ENCODE measurements around the gene PCDHGA2. TPM values are rescaled to one million over a fixed set of nuclear protein-coding genes. Genes with fewer than 3 reads are reported as not detected.
"Not testable (repeated sequence)": the region's sequence is repeated elsewhere in the genome, so short reads cannot be mapped to it uniquely, and the experiment has no call there.

The PCDHGA2 gene
- total RNA-seq, 2 donors from 2014 or later: not detected

- H3K9me3 Mint-ChIP-seq: peaks cover 42 to 46% of the 10 kb centered on the region in 2 donors
- ATAC-seq (no peak), DNase-seq (ENCODE audit: low spot score in 2 of 2) (no peak)
- peaks cover 63 to 78% of the 10 kb centered on the region in 2 donors for H3K36me3 Mint-ChIP-seq
- no peak overlapping the region for H3K27ac Mint-ChIP-seq
These were observed 4.2 kb downstream of the PCDHGA2 start for GRCh38 chr5:141342773-141343172.

GRCh38 chr5:141343242-141343952 lies 4.8 kb downstream of the PCDHGA2 start, which contains the start of gene PCDHGA3:
PCDHGA3 (plus strand) TSS chr5:141343829; CDS start chr5:141344034, 205 bp downstream.
- ATAC-seq (no peak), DNase-seq (ENCODE audit: low spot score in 2 of 2) (peak in 1 of 2 donors; percentile 31)
- H3K27ac Mint-ChIP-seq: no peak within 1 kb of the TSS
- peaks cover 58 to 72% of the 10 kb centered on the region in 2 donors for H3K36me3 Mint-ChIP-seq
- peaks cover 37 to 39% of the 10 kb centered on the region in 2 donors for H3K9me3 Mint-ChIP-seq

- ATAC-seq (no peak), DNase-seq (ENCODE audit: low spot score in 2 of 2) (no peak)
- no peak overlapping the region for H3K27ac Mint-ChIP-seq
- peaks cover 34 to 37% of the 10 kb centered on the region in 2 donors for H3K9me3 Mint-ChIP-seq
- H3K36me3 Mint-ChIP-seq: peaks cover 52 to 69% of the 10 kb centered on the region in 2 donors
These were observed 5.4 kb downstream of the PCDHGA2 start for GRCh38 chr5:141343953-141344463.

- no peak overlapping the region for H3K27ac Mint-ChIP-seq
- H3K9me3 Mint-ChIP-seq: peaks cover 32 to 37% of the 10 kb centered on the region in 2 donors
- DNase-seq (ENCODE audit: low spot score in 2 of 2): no peak
- no peak for ATAC-seq
- peaks cover 47 to 66% of the 10 kb centered on the region in 2 donors for H3K36me3 Mint-ChIP-seq
These were observed 6.8 kb downstream of the PCDHGA2 start for GRCh38 chr5:141345327-141345726.

GRCh38 chr5:141346017-141346416 lies 7.5 kb downstream of the PCDHGA2 start:
- ATAC-seq; H3K27ac Mint-ChIP-seq; DNase-seq (ENCODE audit: low spot score in 2 of 2): not testable (repeated sequence)
- Mint-ChIP-seq H3K36me3 (peaks cover 48 to 66% of the 10 kb centered on the region in 2 donors), H3K9me3 (peaks cover 30 to 35% of the 10 kb centered on the region in 2 donors)

GRCh38 chr5:141349917-141350619 lies 11.5 kb downstream of the PCDHGA2 start, which contains the start of gene PCDHGB1:
PCDHGB1 (plus strand) TSS chr5:141350099; CDS start chr5:141350261, 162 bp downstream.
- Mint-ChIP-seq H3K9me3 (peaks cover 19 to 30% of the 10 kb centered on the region in 2 donors), H3K36me3 (peaks cover 36 to 59% of the 10 kb centered on the region in 2 donors), H3K27ac (no peak within 1 kb of the TSS)
- DNase-seq (ENCODE audit: low spot score in 2 of 2): no peak
- ATAC-seq: no peak

GRCh38 chr5:141351591-141351990 lies 13.0 kb downstream of the PCDHGA2 start:
- ATAC-seq: no peak
- Mint-ChIP-seq H3K36me3 (peaks cover 28 to 61% of the 10 kb centered on the region in 2 donors), H3K27ac (no peak overlapping the region), H3K9me3 (peaks cover 14 to 33% of the 10 kb centered on the region in 2 donors)
- no peak for DNase-seq (ENCODE audit: low spot score in 2 of 2)

- H3K27ac Mint-ChIP-seq: no peak within 1 kb of the TSS
- H3K36me3 Mint-ChIP-seq: peaks cover 29 to 67% of the 10 kb centered on the region in 2 donors
- no peak for DNase-seq (ENCODE audit: low spot score in 2 of 2)
- ATAC-seq: no peak
- peaks cover 13 to 31% of the 10 kb centered on the region in 2 donors for H3K9me3 Mint-ChIP-seq
These were observed 16.4 kb downstream of the PCDHGA2 start, which contains the start of gene PCDHGA4 for GRCh38 chr5:141354900-141355469. PCDHGA4 (plus strand) TSS chr5:141355021; CDS start chr5:141355108, 87 bp downstream.

- Mint-ChIP-seq H3K9me3 (peaks cover 10 to 29% of the 10 kb centered on the region in 2 donors), H3K27ac (no peak overlapping the region), H3K36me3 (peaks cover 29 to 67% of the 10 kb centered on the region in 2 donors)
- ATAC-seq (no peak), DNase-seq (ENCODE audit: low spot score in 2 of 2) (no peak)
These were observed 17.1 kb downstream of the PCDHGA2 start for GRCh38 chr5:141355641-141356040.

- ATAC-seq: no peak
- Mint-ChIP-seq H3K27ac (no peak overlapping the region), H3K36me3 (peaks cover 30 to 67% of the 10 kb centered on the region in 2 donors), H3K9me3 (peaks cover 15 to 33% of the 10 kb centered on the region in 2 donors)
- no peak for DNase-seq (ENCODE audit: low spot score in 2 of 2)
These were observed 17.6 kb downstream of the PCDHGA2 start for GRCh38 chr5:141356133-141356532.

GRCh38 chr5:141356950-141357349 lies 18.4 kb downstream of the PCDHGA2 start:
- no peak for ATAC-seq
- H3K36me3 Mint-ChIP-seq: peaks cover 36 to 68% of the 10 kb centered on the region in 2 donors
- no peak overlapping the region for H3K27ac Mint-ChIP-seq
- DNase-seq (ENCODE audit: low spot score in 2 of 2): no peak
- H3K9me3 Mint-ChIP-seq: peaks cover 18 to 40% of the 10 kb centered on the region in 2 donors

- Mint-ChIP-seq H3K27ac (peak within 1 kb of the TSS in 1 of 2 donors; percentile 24), H3K36me3 (peaks cover 49 to 77% of the 10 kb centered on the region in 2 donors), H3K9me3 (peaks cover 36 to 51% of the 10 kb centered on the region in 2 donors)
- no peak for ATAC-seq
- no peak for DNase-seq (ENCODE audit: low spot score in 2 of 2)
These were observed 21.3 kb downstream of the PCDHGA2 start, which contains the start of gene PCDHGB2 for GRCh38 chr5:141359790-141360426. PCDHGB2 (plus strand) TSS chr5:141359994; CDS start chr5:141360136, 142 bp downstream.

- H3K27ac Mint-ChIP-seq: peak overlapping the region in 1 of 2 donors; percentile 24
- DNase-seq (ENCODE audit: low spot score in 2 of 2) (no peak), ATAC-seq (no peak)
- H3K9me3 Mint-ChIP-seq: peaks cover 42 to 57% of the 10 kb centered on the region in 2 donors
- peaks cover 57 to 77% of the 10 kb centered on the region in 2 donors for H3K36me3 Mint-ChIP-seq
These were observed 22.1 kb downstream of the PCDHGA2 start for GRCh38 chr5:141360685-141361084.

GRCh38 chr5:141362719-141363118 lies 24.2 kb downstream of the PCDHGA2 start:
- Mint-ChIP-seq H3K36me3 (peaks cover 52 to 68% of the 10 kb centered on the region in 2 donors), H3K9me3 (peaks cover 41 to 54% of the 10 kb centered on the region in 2 donors), H3K27ac (no peak overlapping the region)
- DNase-seq (ENCODE audit: low spot score in 2 of 2) (no peak), ATAC-seq (no peak)

GRCh38 chr5:141363952-141364660 lies 25.5 kb downstream of the PCDHGA2 start, which contains the start of gene PCDHGA5:
PCDHGA5 (plus strand) TSS chr5:141364162; CDS start chr5:141364331, 169 bp downstream.
- no peak for DNase-seq (ENCODE audit: low spot score in 2 of 2)
- peak within 1 kb of the TSS in 1 of 2 donors; percentile 55 for H3K27ac Mint-ChIP-seq
- peaks cover 52 to 63% of the 10 kb centered on the region in 2 donors for H3K36me3 Mint-ChIP-seq
- ATAC-seq: no peak
- peaks cover 41 to 51% of the 10 kb centered on the region in 2 donors for H3K9me3 Mint-ChIP-seq
